GM18873 (cell line): Measurements from ENCODE around the gene AKAP9.
"Not testable (repeated sequence)": the region's sequence is repeated elsewhere in the genome, so short reads cannot be mapped to it uniquely, and the experiment has no call there.

Source experiments
- ATAC-seq: cut with Tn5 transposase; IDR thresholded peaks from one replicate; pipeline ENCODE4 v1.9.1; 2021; ENCODE audit warnings: mild to moderate bottlenecking, moderate library complexity, moderate number of reproducible peaks; ENCODE audit not compliant: unreplicated experiment, low FRiP score

AKAP9 gene

GRCh38 chr7:91944970-91945369, 4.3 kb downstream of the AKAP9 start:
- not testable (repeated sequence) for ATAC-seq

- no peak for ATAC-seq
Observed at GRCh38 chr7:91945476-91945875, 4.8 kb downstream of the AKAP9 start.

- ATAC-seq = no peak
Observed at GRCh38 chr7:91946549-91946948, 5.9 kb downstream of the AKAP9 start.

GRCh38 chr7:91947948-91948347, 7.3 kb downstream of the AKAP9 start:
- no peak for ATAC-seq

DNA sequence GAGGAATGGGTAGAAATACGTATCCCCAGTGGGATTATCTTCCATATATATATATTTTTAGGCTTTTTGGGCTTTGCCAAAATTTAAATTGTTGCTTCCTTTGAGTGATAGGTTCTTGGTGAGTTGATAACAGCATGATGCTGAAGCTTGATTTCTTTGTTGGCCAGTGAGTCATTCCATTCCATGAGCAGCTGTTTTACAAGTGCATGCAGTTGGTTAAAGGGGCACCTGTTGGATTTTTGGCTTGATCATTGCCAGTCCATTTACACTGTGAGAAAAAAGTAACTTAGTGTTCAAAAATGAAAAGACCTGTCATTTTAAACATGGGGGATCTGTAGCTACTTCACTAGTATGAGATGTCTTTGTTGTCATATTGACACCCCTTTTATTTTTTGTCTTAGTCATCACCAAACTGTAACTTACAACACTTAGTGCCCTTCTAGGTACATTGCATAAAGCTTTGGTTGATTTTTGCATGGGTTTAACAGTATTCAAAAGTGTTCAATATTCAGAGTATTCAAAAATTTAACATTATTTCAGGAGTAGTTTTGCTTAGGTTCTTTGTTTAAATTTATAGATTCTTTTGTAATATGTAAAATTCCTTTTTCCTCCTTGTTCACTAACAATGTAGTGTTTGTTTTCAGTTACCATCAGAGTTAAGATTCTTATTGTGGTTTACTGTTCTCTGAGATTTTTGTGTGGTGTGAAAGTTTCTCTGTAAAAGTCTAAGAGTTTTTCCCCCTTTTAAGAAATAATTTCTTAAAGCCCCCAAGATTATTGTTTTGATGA, 8.8 kb downstream of the AKAP9 start:
- ATAC-seq = no peak

DNA sequence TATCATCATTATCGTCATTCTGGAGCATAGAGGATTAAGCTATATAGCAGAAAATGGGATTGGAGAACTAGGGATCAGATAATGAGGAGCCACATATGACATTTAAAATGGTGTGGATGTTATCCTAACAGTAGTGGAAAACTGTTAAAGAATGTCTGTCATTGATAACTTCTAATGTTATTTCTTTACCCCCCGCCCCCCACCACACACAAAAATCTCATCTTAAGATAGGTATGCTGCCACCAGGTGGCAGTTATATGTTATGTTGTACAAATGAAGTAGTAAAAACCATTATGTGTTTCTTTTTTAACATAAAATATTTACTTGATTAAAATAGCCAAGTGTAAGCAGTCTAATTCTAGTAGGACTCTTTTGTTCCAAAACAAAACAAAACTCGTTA, 13.0 kb downstream of the AKAP9 start:
- ATAC-seq = no peak

DNA sequence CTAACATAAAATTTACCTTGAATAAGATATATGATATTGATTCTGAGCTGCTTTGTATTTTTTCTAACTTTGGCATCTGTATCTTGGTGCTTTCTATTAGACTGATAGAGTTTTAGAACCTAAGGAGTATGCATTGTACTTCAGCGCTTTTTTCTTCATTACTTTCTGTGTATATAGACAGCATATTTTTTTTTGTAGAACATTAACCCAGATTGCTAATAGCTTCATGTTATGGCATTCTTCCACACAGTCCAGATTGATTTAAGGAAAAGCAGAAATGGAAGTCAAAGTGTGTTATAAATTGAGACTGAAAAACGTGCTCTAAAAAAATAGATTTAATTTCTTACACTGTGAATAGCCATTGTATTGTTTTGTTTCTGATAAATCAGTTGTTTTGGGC, 15.8 kb downstream of the AKAP9 start:
- ATAC-seq = not testable (repeated sequence)

GRCh38 chr7:91957232-91957631, 16.6 kb downstream of the AKAP9 start:
- ATAC-seq = no peak

DNA sequence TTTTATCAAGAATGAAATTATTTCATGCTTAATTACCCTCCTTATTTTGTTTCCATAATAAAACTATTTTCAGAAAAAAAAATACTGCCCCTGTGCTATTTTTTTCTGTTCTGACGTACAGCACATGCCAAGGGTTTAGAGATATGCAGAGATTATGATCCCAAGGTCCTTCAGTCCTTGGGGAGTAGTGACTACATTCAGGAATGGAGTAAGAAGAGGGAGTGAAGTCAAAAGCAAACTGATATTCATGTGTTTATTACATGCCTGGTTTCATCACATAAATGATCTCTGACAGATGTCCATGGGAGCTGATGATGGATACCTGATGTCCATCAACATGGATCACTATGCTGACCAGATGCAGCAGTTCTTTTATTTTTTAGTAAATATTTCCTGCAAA, 17.2 kb downstream of the AKAP9 start:
- no peak for ATAC-seq

GRCh38 chr7:91959023-91959422, 18.4 kb downstream of the AKAP9 start:
- ATAC-seq = no peak

DNA sequence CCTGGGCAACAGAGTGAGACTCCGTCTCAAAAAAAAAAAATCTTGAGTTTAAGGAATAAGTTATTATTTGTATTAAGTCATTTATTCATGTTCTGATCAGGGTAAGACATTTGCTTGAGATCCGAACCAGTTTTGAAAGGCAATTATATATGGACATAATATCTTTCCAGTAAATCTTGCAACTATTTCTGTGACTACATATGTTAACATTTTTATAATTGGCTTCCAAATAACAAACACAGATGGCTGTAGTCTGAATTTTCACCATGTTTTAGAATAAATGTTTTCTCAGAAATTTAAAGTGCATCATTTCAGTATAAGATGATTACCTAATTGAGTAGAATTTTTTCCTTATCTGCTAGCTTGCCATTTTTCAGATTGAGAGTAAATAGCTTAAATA, 21.2 kb downstream of the AKAP9 start:
- no peak for ATAC-seq

DNA sequence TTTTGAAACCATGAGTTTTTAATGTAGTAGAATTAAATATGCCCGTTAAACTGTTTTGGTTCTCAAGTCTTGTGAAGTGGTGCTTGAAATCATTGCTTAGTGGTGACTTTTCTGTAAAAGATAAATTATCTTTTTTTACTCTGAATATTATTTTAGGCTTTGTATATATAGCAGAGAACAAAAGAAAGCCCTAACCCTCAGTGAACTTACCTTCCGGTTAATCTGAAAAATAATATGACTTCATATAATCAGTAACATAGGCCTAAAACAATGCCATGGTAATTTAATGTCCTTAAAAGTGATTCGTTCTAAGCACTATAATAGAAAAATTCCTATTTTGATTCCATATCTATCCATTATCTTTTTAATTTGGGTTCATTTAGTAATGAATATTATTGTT, 21.8 kb downstream of the AKAP9 start:
- no peak for ATAC-seq

DNA sequence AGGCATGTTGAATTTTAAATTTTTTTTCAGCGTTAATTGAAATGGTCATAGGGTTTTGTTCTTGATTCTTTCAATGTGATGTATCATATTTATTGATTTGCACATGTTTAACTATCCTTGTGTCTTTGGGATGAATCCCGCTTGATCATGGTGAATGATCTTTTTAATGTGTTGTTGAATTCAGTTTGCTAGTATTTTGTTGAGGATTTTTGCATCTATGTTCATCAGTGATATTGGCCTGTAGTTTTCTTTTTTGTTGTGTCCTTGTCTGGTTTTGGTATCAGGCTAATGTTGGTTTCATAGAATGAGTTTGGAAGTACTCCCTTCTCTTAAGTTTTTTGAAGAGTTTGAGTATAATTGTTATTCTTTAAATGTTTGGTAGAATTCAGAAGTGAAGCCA, 26.9 kb downstream of the AKAP9 start:
- not testable (repeated sequence) for ATAC-seq

DNA sequence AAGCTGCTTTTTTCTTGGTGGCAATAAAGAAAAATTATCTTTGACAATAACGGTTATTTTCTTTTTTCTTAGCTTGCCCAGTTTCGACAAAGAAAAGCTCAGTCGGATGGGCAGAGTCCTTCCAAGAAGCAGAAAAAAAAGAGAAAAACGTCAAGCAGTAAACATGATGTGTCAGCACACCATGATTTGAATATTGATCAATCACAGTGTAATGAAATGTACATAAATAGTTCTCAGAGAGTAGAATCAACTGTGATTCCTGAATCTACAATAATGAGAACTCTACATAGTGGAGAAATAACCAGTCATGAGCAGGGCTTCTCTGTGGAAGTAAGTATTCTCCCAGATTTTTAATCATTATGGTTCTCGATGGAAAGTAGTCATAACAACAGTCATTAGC, 33.0 kb downstream of the AKAP9 start:
- ATAC-seq = no peak

- no peak for ATAC-seq
Observed at GRCh38 chr7:91974066-91974465, 33.4 kb downstream of the AKAP9 start.

DNA sequence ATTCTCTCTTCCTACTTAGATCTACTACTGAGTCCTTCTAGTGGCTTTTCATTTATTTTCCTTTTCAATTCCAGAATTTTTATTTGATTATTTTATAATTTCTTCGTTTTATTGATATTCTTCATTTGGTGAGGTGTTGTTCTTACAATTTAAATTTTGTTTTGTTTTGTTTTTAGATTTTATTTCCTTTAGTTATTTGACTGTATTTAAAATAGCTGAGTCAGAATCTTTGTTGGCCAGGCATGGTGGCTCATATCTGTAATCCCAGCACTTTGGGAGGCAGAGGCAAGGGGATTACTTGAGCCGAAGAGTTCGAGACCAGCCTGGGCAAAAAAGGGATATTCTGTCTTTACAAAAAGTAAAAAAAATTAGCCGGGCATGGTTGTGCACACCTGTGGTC, 36.1 kb downstream of the AKAP9 start:
- ATAC-seq = no peak

GRCh38 chr7:91979590-91979989, 38.9 kb downstream of the AKAP9 start:
- no peak for ATAC-seq

GRCh38 chr7:91982352-91982751, 41.7 kb downstream of the AKAP9 start:
- not testable (repeated sequence) for ATAC-seq

DNA sequence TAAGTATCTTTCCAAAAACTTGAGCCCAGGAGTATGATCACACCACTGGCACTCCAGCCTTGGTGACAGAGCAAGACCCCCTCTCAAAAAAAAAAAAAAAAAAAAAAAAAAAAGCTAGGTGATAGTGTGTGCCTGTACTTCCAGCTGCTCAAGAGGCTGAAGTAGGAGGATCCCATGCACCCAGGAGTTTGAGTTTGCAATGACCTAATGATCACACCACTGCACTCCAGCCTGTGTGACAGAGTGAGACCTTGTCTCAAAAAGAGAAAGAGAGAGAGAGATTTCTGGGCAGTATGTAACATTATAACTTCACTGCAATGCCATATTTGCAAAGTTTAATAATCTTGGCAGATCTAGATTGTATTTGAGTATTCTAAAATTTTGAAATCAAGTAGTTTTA, 47.6 kb downstream of the AKAP9 start:
- no peak for ATAC-seq

GRCh38 chr7:91993976-91994375, 53.3 kb downstream of the AKAP9 start:
- ATAC-seq = no peak

DNA sequence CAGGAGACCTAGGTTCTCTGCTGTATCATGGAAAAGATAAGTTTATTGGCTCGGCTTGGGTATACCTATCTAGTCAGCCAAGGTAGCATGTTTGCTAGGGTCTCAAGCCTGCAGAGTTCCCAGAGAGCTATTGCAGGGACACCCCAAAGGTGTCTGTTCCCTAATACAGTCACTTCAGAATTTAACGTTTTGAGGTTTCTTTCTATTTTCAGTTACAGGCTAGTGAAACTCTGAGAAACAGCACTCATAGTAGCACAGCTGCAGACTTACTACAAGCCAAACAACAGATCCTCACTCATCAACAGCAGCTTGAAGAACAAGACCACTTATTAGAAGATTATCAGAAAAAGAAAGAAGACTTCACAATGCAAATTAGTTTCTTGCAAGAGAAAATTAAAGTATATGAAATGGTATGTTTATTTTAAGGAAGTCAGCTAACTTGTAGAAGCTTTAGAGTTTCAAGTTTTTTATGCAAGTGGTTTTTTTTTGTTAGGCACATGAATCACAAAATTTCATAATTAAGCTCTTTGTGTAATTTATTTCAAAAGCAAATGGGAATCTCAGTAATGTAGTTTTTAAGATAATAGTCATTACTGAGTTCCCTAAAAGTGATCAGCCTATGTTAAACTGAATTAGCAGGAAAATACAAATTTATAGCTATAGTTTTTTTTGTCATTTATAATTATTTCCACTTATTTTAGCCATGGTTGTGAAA, 54.9 kb downstream of the AKAP9 start:
- peak; percentile 81 for ATAC-seq
